Vagina (tissue), 2 donors: ENCODE measurements around the gene ADM5. TPM values are rescaled to one million over a fixed set of nuclear protein-coding genes. Genes with fewer than 3 reads are reported as not detected.

Experiments
- DNase-seq, 2 donors: peaks; one replicate each; pipeline ENCODE4 v3.0.0-alpha.2; 2017; ENCODE audit errors: extremely low spot score in 2 of 2
- H3K27ac ChIP-seq: fragments of 200-600 bp; sonication (generic); one replicate; pipeline ENCODE4 v1.5.1; 2019
- H3K27me3 ChIP-seq: fragments of 200-600 bp; sonication (generic); one replicate; pipeline ENCODE4 v1.5.1; 2019
- H3K36me3 ChIP-seq, 2 donors: fragments of 200-600 bp; sonication (generic); one replicate each; pipeline ENCODE4 v1.5.1; 2017 to 2019
- H3K4me1 ChIP-seq: fragments of 200-600 bp; sonication (generic); one replicate; pipeline ENCODE4 v1.5.1; 2019
- H3K4me3 ChIP-seq, 2 donors: fragments of 200-600 bp; sonication (generic); 1 replicate in 1 of 2; 2 replicates in 1 of 2; pipeline ENCODE4 v1.5.1; 2016 to 2019
- H3K9me3 ChIP-seq: fragments of 200-600 bp; sonication (generic); one replicate; pipeline ENCODE4 v1.5.1; 2019
- POLR2A ChIP-seq, 2 donors: fragments of 450-650 bp; IDR thresholded peaks; one replicate each; pipeline ENCODE4 v1.6.1; 2017; ENCODE audit warnings: antibody characterized with exemption in 2 of 2, mild to moderate bottlenecking in 2 of 2, moderate library complexity in 2 of 2
- POLR2AphosphoS5 ChIP-seq, 2 donors: sonication (generic); formaldehyde crosslinking; IDR thresholded peaks; one replicate each; pipeline ENCODE4 v1.9.0; 2017; ENCODE audit warnings: antibody characterized with exemption in 2 of 2, mild to moderate bottlenecking in 2 of 2, low read depth in 1 of 2; ENCODE audit not compliant: insufficient read depth in 1 of 2
- intact Hi-C: fragments of 100-400 bp; cut with DNase I; formaldehyde crosslinking; loops from one replicate; pipeline ENCODE4 v1.15.1; 2023
- total RNA-seq: library from RNA; depleted of rRNA; stranded (reverse); fragments of >200 nt; gene quantifications from one replicate; pipeline ENCODE4 v1.2.3, GENCODE V29; 2016
- TF ChIP-seq, protein P1 (sequence below), 3 experiments: fragments of 450-650 bp in 2 of 3; fragments of 200-600 bp in 1 of 3; sonication (generic) in 1 of 3; IDR thresholded peaks; one replicate each; pipeline ENCODE4 v1.5.1; 2017 to 2019; ENCODE audit warnings: antibody characterized with exemption in 3 of 3, mild to moderate bottlenecking in 2 of 3, moderate library complexity in 2 of 3

ADM5 gene
- total RNA-seq, 1 donor from 2014 or later, result 2.7 TPM

DNA sequence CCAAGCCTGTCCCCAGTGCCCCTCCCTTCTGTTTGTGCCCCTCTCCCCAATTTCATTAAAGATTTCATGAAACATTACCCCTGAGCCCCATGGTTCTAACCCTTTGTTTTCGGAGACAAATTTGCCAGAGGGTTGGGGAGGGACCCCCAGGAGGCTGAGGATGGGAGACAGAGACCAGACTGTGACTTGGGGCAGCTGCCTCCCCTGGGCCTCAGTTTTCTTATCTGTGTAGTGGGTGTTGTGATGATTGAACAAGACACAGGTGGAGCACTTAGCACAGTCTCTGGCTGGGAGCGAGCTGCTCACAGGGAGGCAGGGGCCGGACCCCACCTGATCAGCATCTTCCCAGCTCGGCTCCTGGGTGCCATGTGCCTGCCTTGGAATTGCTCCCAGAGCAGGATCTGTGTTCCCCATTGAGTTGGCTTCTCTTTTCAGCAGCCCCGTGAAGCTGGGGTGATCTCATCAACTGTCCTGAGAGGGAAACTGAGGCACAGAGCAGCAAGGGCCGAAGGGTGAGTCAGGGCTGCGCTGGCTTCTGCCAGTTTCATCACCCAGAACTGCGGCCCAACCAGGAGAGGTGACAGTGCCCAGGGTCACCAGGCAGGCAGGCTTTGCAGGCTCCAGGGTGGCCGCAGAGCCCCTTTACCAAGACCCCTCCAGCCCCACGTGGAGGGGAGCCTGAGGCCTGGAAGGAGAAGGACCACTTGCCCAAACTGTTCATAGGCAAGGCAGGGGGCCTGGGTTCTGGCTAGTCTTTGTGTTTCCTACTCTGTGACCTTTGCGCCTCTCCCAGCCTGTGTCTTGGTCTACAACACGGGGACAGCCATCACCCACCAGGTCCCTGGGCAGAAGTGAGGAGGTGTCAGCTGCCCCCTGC lies 30.6 kb upstream of the ADM5 start:
- peaks cover 4 to 92% of the 10 kb centered on the region in 2 donors for H3K36me3 ChIP-seq
- TF ChIP-seq, protein P1, sequence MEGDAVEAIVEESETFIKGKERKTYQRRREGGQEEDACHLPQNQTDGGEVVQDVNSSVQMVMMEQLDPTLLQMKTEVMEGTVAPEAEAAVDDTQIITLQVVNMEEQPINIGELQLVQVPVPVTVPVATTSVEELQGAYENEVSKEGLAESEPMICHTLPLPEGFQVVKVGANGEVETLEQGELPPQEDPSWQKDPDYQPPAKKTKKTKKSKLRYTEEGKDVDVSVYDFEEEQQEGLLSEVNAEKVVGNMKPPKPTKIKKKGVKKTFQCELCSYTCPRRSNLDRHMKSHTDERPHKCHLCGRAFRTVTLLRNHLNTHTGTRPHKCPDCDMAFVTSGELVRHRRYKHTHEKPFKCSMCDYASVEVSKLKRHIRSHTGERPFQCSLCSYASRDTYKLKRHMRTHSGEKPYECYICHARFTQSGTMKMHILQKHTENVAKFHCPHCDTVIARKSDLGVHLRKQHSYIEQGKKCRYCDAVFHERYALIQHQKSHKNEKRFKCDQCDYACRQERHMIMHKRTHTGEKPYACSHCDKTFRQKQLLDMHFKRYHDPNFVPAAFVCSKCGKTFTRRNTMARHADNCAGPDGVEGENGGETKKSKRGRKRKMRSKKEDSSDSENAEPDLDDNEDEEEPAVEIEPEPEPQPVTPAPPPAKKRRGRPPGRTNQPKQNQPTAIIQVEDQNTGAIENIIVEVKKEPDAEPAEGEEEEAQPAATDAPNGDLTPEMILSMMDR (IDR thresholded peaks at IDR 0.05), result no peak
- TF ChIP-seq POLR2A (IDR thresholded peaks at IDR 0.05) (no peak), POLR2AphosphoS5 (IDR thresholded peaks at IDR 0.05; ENCODE audit: insufficient read depth in 1 of 2, low read depth in 1 of 2) (no peak)
- no peaks in the 10 kb centered on the region for H3K9me3 ChIP-seq
- H3K27ac ChIP-seq, result no peak overlapping the region
- H3K4me3 ChIP-seq, result no peak overlapping the region
- H3K4me1 ChIP-seq, result peaks cover 6% of the 10 kb centered on the region
- DNase-seq, result no peak
- intact Hi-C loops, result no loop called here
- H3K27me3 ChIP-seq, result no peaks in the 10 kb centered on the region

DNA sequence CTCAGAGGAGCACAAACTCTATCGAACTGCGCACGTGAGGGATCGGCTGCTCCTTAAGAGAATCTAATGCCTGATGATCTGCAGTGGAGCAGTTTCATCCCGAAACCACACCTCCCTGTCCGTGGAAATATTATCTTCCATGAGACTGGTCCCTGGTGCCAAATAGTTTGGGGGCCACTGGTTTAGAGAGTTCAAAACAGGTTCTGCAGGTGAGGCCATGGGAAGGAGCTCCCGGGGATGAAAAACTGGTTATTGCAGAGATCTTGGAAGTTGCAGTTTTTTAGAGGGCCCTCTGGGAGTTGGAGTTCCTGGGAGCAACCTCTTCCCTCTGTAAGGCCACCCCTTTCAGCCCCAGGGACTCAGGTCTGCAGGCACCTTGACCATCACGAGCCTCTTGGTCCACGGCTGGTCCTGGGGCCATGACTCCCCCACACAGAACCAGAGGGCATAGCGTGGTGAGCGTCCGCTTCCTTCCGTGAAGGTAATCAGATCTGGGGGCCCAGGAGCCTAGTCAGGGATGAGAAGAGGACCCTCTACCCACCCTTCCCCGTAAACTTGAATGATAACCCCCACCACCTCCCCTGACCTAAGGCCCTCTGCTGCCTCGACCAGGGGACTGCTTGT lies 28.9 kb upstream of the ADM5 start:
- TF ChIP-seq POLR2AphosphoS5 (IDR thresholded peaks at IDR 0.05; ENCODE audit: insufficient read depth in 1 of 2, low read depth in 1 of 2) (no peak), POLR2A (IDR thresholded peaks at IDR 0.05) (no peak)
- TF ChIP-seq, protein P1 (IDR thresholded peaks at IDR 0.05), result no peak
- Histone ChIP-seq H3K36me3 (peaks cover 0 to 75% of the 10 kb centered on the region in 2 donors), H3K27me3 (no peaks in the 10 kb centered on the region), H3K4me3 (no peak overlapping the region), H3K27ac (no peak overlapping the region), H3K9me3 (no peaks in the 10 kb centered on the region), H3K4me1 (peaks cover 11% of the 10 kb centered on the region)
- no peak for DNase-seq
- intact Hi-C loops, result loop anchor here (10.0 kb wide), 1 partner anchor 166 kb away; the partner anchor contains the start of gene RPS11

DNA sequence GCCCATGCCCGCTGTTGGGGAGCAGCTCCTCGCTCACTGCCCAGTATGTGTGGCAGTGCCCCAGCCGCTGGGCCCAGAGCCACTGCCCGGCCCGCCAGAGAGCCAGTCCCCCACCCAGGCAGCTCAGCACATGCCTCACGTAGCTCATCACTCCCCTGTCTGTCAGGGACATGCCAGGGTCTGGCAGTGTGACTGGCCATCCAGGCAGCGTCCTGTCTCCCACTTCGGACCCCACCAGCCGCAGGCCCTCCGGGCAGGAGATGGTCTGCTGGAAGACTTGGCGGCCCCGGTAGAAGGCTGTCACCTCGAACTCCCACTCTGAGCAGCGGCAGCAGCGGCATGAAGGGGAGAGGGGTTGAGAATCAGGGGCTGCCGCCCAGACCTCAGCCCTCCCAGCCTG lies 27.4 kb upstream of the ADM5 start:
- DNase-seq, result no peak
- Histone ChIP-seq H3K4me1 (peaks cover 22% of the 10 kb centered on the region), H3K4me3 (no peak overlapping the region), H3K9me3 (no peaks in the 10 kb centered on the region), H3K27ac (no peak overlapping the region), H3K36me3 (peaks cover 0 to 60% of the 10 kb centered on the region in 2 donors), H3K27me3 (no peaks in the 10 kb centered on the region)
- TF ChIP-seq POLR2A (IDR thresholded peaks at IDR 0.05) (no peak), POLR2AphosphoS5 (IDR thresholded peaks at IDR 0.05; ENCODE audit: insufficient read depth in 1 of 2, low read depth in 1 of 2) (no peak)
- TF ChIP-seq, protein P1 (IDR thresholded peaks at IDR 0.05), result no peak
- intact Hi-C loops, result loop anchor here (10.0 kb wide), 1 partner anchor 167 kb away; the partner anchor contains the start of gene RPS11

GRCh38 chr19:49663224-49663623 lies 26.2 kb upstream of the ADM5 start:
- H3K36me3 ChIP-seq, result peaks cover 0 to 47% of the 10 kb centered on the region in 2 donors
- no peak overlapping the region for H3K27ac ChIP-seq
- peaks cover 22% of the 10 kb centered on the region for H3K4me1 ChIP-seq
- no peaks in the 10 kb centered on the region for H3K27me3 ChIP-seq
- no peak overlapping the region for H3K4me3 ChIP-seq
- intact Hi-C loops, result loop anchor here (10.0 kb wide), 1 partner anchor 168 kb away; the partner anchor contains the start of gene RPS11
- TF ChIP-seq POLR2AphosphoS5 (IDR thresholded peaks at IDR 0.05; ENCODE audit: insufficient read depth in 1 of 2, low read depth in 1 of 2) (no peak), POLR2A (IDR thresholded peaks at IDR 0.05) (no peak)
- TF ChIP-seq, protein P1 (IDR thresholded peaks at IDR 0.05), result no peak
- H3K9me3 ChIP-seq, result no peaks in the 10 kb centered on the region
- no peak for DNase-seq
